Measurements from ENCODE around the gene CLEC4C. TPM values are rescaled to one million over a fixed set of nuclear protein-coding genes. Genes with fewer than 3 reads are reported as not detected.

Gene CLEC4C, protein sequence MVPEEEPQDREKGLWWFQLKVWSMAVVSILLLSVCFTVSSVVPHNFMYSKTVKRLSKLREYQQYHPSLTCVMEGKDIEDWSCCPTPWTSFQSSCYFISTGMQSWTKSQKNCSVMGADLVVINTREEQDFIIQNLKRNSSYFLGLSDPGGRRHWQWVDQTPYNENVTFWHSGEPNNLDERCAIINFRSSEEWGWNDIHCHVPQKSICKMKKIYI
- total RNA-seq (2013; cell fraction: nucleolus; rRNA removed) = not detected in 2 replicates
- total RNA-seq (2014; rRNA removed) (2.4 and 5.5 TPM in 2 replicates), total RNA-seq (2014; rRNA removed; fragmentation: Illumina TruSeq; extraction: Trizol) (6.5 and 7.1 TPM in 2 replicates), total RNA-seq (2021) (3.7 and 3.8 TPM in 2 replicates), polyA plus RNA-seq (2011; rRNA removed) (0.38 and 0.84 TPM in 2 replicates), polyA plus RNA-seq (2014; fragmentation: Illumina TruSeq; extraction: Trizol) (5.0 and 5.3 TPM in 2 replicates), polyA plus RNA-seq (2014; fragmentation: Nextera tagmentation; extraction: Ambion mirVana) (10 to 100 TPM in 1 of 2 experiments, 1 to 10 TPM in 1; 9.9 to 12.2 TPM), polyA plus RNA-seq (2014; rRNA removed) (2.7 and 3.5 TPM in 2 replicates), polyA plus RNA-seq (2016; fragmentation: Nextera tagmentation; extraction: Ambion mirVana) (1 to 10 TPM; 1.2 to 1.9 TPM), polyA minus RNA-seq (2011; rRNA and poly(A)+ RNA removed) (0.57 and 0.95 TPM in 2 replicates), Bru-seq, nascent RNA (percentile 11 among the genes with signal in this experiment), BruChase-seq, experiment 1, labeled RNA remaining after a 6-hour chase (not detected), BruChase-seq, experiment 2, labeled RNA remaining after a 2-hour chase (percentile 7 among the genes with signal in this experiment)
- 2.1 TPM for polyA plus RNA-seq (2011; ENCODE audit: low read depth)
- polyA plus RNA-seq (2011; cell fraction: cytosol; rRNA removed) = 0.19 and 0.62 TPM in 2 replicates
- 0.13 and 0.23 TPM in 2 replicates for polyA plus RNA-seq (2011; cell fraction: nucleus; rRNA removed)
- 0.98 and 2.3 TPM in 2 replicates for polyA plus RNA-seq (2012)
- polyA minus RNA-seq (2011; cell fraction: cytosol; rRNA and poly(A)+ RNA removed) = not detected in 2 replicates
- polyA minus RNA-seq (2011; cell fraction: nucleus; rRNA and poly(A)+ RNA removed) = not detected in 2 replicates
- long read RNA-seq, experiment 1 = 0 reads
- long read RNA-seq, experiment 2 = 0 reads

DNA sequence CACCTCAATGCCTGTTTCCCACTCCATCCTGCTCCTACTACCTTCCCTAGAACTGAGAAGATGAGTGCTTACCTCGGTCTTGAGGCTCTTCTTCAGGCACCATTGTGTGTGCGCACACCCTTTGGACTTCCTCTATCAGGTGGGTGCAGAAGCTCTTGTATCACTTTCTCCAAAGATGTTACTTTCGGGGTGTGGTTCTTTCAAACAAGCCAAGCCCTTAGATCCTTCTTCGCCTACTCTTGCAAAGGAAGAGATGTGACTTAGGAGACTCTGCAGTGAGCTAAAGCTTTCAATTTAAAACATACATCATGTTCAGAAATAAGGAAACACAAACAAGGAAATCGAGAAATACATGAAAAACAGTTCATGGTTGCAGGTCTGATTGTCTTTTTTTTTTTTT, at the start of gene CLEC4C:
TSS of gene CLEC4C (minus strand) at position 130 of the 400 bp plus-strand sequence. CDS start at position 103, 27 bp downstream.
- Histone ChIP-seq H3K27me3 (replicated peaks in 1 of 2; ENCODE audit: control insufficient read depth in 2 of 2, insufficient read depth in 2 of 2, low read length in 1 of 2) (no peaks in the 10 kb centered on the region), H3K4me2 (ENCODE audit: control insufficient read depth, insufficient read depth) (peak within 1 kb of the TSS; percentile 42; the same call in 1 of the 2 replicates), H3K36me3 (ENCODE audit: control insufficient read depth in 2 of 2, insufficient read depth in 2 of 2, low read length in 1 of 2) (no peaks in the 10 kb centered on the region), H3K4me1 (ENCODE audit: control insufficient read depth, insufficient read depth, low read length) (peaks cover 24% of the 10 kb centered on the region), H4K20me1 (ENCODE audit: control insufficient read depth, insufficient read depth) (no peaks in the 10 kb centered on the region), H3K79me2 (ENCODE audit: control insufficient read depth, insufficient read depth, low read length) (no peaks in the 10 kb centered on the region), H3K9ac (ENCODE audit: control insufficient read depth, insufficient read depth, low read length) (no peak within 1 kb of the TSS), H3K4me3 (no peak within 1 kb of the TSS), H3K9me3 (replicated peaks; ENCODE audit: control insufficient read depth, insufficient read depth, low read length) (no peaks in the 10 kb centered on the region), H3K27ac (ENCODE audit: control insufficient read depth, insufficient read depth) (peak within 1 kb of the TSS; percentile 39; the same call in 1 of the 2 replicates), H2AFZ (ENCODE audit: control insufficient read depth, low read depth, low read length) (peak within 1 kb of the TSS; percentile 29; the same call in 1 of the 2 replicates)
- in situ Hi-C loops (cut with MboI) = no loop called here
- ChIA-PET CTCF (interaction anchor here (0.6 to 0.9 kb wide), 2 partner anchors 79 to 186 kb away, joined by 3 to 4 read pairs; no protein-coding TSS in a partner anchor), RAD21 (ENCODE audit: unreplicated experiment) (no interaction called here), SMC1A (ENCODE audit: uncharacterized antibody, unreplicated experiment) (interaction anchor here (0.6 kb wide), 1 partner anchor 18 kb away, joined by 3 read pairs; no protein-coding TSS in a partner anchor), POLR2A (no interaction called here)
- 1% methylated on average over 5 of the region's 5 CpGs for WGBS (ENCODE audit: insufficient coverage, insufficient replicate concordance, low lambda C conversion rate, missing lambda C conversion rate)
- no peak for ATAC-seq
- intact Hi-C loops (cut with micrococcal nuclease; ENCODE audit: unreplicated experiment) = no loop called here
- peak; percentile 54 for FAIRE-seq
- no TSS peak for BruUV-seq (replicated peaks)
- DNase-seq (ENCODE audit: low read depth, low spot score) = no peak
- TF ChIP-seq FOXK2 (IDR thresholded peaks at IDR 0.05) (no peak), IKZF2 (IDR thresholded peaks at IDR 0.05) (no peak), GABPA (IDR thresholded peaks at IDR 0.05; ENCODE audit: low read depth) (no peak), PML (IDR thresholded peaks at IDR 0.05; ENCODE audit: low read length) (no peak), JUNB (IDR thresholded peaks at IDR 0.05) (no peak), BACH1 (IDR thresholded peaks at IDR 0.05; ENCODE audit: borderline replicate concordance) (no peak), ETV6 (conservative IDR thresholded peaks at IDR 0.05 in 1 of 2, IDR thresholded peaks at IDR 0.05 in 1 of 2; ENCODE audit: borderline replicate concordance in 1 of 2, low read depth in 1 of 2) (no peak), KAT2A (conservative IDR thresholded peaks at IDR 0.05; ENCODE audit: control insufficient read depth, low read depth, low read length) (no peak), ZNF384 (IDR thresholded peaks at IDR 0.05; ENCODE audit: borderline replicate concordance, low read depth, low read length) (no peak)
- TF ChIP-seq, protein P1, sequence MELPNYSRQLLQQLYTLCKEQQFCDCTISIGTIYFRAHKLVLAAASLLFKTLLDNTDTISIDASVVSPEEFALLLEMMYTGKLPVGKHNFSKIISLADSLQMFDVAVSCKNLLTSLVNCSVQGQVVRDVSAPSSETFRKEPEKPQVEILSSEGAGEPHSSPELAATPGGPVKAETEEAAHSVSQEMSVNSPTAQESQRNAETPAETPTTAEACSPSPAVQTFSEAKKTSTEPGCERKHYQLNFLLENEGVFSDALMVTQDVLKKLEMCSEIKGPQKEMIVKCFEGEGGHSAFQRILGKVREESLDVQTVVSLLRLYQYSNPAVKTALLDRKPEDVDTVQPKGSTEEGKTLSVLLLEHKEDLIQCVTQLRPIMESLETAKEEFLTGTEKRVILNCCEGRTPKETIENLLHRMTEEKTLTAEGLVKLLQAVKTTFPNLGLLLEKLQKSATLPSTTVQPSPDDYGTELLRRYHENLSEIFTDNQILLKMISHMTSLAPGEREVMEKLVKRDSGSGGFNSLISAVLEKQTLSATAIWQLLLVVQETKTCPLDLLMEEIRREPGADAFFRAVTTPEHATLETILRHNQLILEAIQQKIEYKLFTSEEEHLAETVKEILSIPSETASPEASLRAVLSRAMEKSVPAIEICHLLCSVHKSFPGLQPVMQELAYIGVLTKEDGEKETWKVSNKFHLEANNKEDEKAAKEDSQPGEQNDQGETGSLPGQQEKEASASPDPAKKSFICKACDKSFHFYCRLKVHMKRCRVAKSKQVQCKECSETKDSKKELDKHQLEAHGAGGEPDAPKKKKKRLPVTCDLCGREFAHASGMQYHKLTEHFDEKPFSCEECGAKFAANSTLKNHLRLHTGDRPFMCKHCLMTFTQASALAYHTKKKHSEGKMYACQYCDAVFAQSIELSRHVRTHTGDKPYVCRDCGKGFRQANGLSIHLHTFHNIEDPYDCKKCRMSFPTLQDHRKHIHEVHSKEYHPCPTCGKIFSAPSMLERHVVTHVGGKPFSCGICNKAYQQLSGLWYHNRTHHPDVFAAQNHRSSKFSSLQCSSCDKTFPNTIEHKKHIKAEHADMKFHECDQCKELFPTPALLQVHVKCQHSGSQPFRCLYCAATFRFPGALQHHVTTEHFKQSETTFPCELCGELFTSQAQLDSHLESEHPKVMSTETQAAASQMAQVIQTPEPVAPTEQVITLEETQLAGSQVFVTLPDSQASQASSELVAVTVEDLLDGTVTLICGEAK (IDR thresholded peaks at IDR 0.05; ENCODE audit: borderline replicate concordance) = no peak
- TF ChIP-seq, protein P2, sequence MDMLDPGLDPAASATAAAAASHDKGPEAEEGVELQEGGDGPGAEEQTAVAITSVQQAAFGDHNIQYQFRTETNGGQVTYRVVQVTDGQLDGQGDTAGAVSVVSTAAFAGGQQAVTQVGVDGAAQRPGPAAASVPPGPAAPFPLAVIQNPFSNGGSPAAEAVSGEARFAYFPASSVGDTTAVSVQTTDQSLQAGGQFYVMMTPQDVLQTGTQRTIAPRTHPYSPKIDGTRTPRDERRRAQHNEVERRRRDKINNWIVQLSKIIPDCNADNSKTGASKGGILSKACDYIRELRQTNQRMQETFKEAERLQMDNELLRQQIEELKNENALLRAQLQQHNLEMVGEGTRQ (IDR thresholded peaks at IDR 0.05; ENCODE audit: borderline replicate concordance, low read depth, low read length) = no peak
